ENCODE measurements around the gene NOTUM.

Gene NOTUM

GRCh38 chr17:82004517-82005455, 43.8 kb upstream of the NOTUM start:
- H4K91ac ChIP-seq (ENCODE audit: low read depth, low read length) = peak overlapping the region; percentile 98
- no CpG with 5 or more reads among the region's 41 CpGs for WGBS (ENCODE audit: extremely low coverage, insufficient coverage, insufficient read length)
- peak overlapping the region; percentile 75 for H3K4ac ChIP-seq (ENCODE audit: low read depth, low read length)
- H3K79me1 ChIP-seq (ENCODE audit: low read length) = peaks cover 27% of the 10 kb centered on the region
- H3K18ac ChIP-seq (ENCODE audit: low read length) = peak overlapping the region; percentile 87
- H2AFZ ChIP-seq (ENCODE audit: insufficient read depth, low read length, poor library complexity) = peak overlapping the region; percentile 38
- H3K4me1 ChIP-seq (ENCODE audit: control insufficient read depth in 1 of 2, insufficient read depth in 2 of 2, low read length in 2 of 2) = peaks cover 28 to 36% of the 10 kb centered on the region in 2 experiments
- no peaks in the 10 kb centered on the region for H3K27me3 ChIP-seq (ENCODE audit: insufficient read depth, low read length)
- H3K4me3 ChIP-seq (ENCODE audit: low read depth, low read length) = no peak overlapping the region
- H2AK5ac ChIP-seq (ENCODE audit: low read length) = peak overlapping the region; percentile 82
- no peak overlapping the region for H3K4me2 ChIP-seq (ENCODE audit: low read length)
- no peak for DNase-seq
- H3K23ac ChIP-seq (ENCODE audit: low read length) = no peak overlapping the region
- H3K9me3 ChIP-seq (ENCODE audit: insufficient read depth, low read depth, low read length) = peaks cover 5% of the 10 kb centered on the region
- H2BK5ac ChIP-seq (ENCODE audit: low read depth, low read length, poor library complexity) = peak overlapping the region; percentile 79
- peak overlapping the region; percentile 95 for H2BK120ac ChIP-seq (ENCODE audit: insufficient read depth, low read length, poor library complexity)
- peak overlapping the region; percentile 83 for H4K8ac ChIP-seq (ENCODE audit: low read depth, low read length)
- H4K12ac ChIP-seq (ENCODE audit: low read depth, low read length) = peak overlapping the region; percentile 10
- H3K9ac ChIP-seq (ENCODE audit: low read length) = no peak overlapping the region
- peak overlapping the region; percentile 96 for H2BK12ac ChIP-seq (ENCODE audit: low read length)
- H3K36me3 ChIP-seq (ENCODE audit: control insufficient read depth in 1 of 2, insufficient read depth in 2 of 2, low read length in 2 of 2) = peaks cover 0 to 3% of the 10 kb centered on the region in 2 experiments
- peak overlapping the region; percentile 90 for H3K27ac ChIP-seq (ENCODE audit: low read depth, low read length)
- peaks cover 6% of the 10 kb centered on the region for H3K79me2 ChIP-seq (ENCODE audit: control insufficient read depth, insufficient read depth, low read length, poor library complexity)
- peak overlapping the region; percentile 88 for H3K14ac ChIP-seq (ENCODE audit: low read length)

DNA sequence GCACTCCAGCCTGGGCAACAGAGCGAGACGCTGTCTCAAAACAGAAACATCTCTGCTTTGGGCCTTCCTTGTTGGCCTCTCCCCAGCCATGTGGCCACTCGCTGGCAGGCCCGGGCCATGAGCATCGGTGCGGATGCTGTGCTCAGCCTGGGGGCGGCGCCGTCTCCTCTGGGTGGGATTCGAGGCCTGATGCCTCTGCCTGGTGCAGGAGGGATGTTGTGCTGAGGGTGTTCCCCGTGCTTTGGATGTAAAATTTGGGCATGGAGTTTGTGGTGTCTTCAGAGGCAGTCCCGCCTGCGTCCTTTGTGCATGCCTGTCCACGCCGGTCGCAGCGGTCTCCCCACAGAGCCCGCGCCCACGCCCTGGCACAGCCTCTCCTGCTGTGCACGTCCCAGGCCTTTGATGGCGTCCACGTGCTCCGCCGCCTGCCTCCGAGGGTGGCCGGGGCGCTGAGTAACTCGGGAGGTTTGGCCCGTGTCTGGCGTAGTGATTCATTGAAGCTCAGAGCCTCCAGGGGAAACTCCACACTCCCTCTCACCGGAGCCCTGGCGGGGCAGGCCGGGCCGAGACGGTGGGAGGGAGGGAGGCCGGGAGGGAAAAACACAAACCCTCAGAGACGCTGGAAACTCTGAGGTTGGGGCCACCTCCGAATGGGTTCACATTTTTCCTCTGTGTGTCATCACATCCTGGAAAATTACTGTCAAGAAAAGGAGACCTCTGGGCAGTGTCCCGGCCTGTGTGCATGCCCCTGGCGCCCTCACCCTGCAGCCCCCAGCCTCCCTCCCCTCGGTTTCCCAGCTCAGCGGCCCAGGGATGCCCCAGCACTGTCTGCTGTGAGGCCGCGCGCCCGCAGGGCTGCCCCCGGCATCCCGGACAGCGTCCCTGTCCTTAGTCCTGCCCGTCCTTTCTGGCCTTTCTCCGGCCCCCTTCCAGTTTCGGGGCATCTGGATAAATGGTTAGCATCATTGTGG, 42.7 kb upstream of the NOTUM start:
- DNase-seq = peak; percentile 97
- Histone ChIP-seq H3K14ac (ENCODE audit: low read length) (peak overlapping the region; percentile 88), H2AFZ (ENCODE audit: insufficient read depth, low read length, poor library complexity) (peak overlapping the region; percentile 40), H2BK5ac (ENCODE audit: low read depth, low read length, poor library complexity) (peak overlapping the region; percentile 80), H2BK120ac (ENCODE audit: insufficient read depth, low read length, poor library complexity) (peak overlapping the region; percentile 95), H4K12ac (ENCODE audit: low read depth, low read length) (no peak overlapping the region), H2AK5ac (ENCODE audit: low read length) (peak overlapping the region; percentile 83), H3K4me1 (ENCODE audit: control insufficient read depth in 1 of 2, insufficient read depth in 2 of 2, low read length in 2 of 2) (peaks cover 28 to 38% of the 10 kb centered on the region in 2 experiments), H3K79me2 (ENCODE audit: control insufficient read depth, insufficient read depth, low read length, poor library complexity) (peaks cover 6% of the 10 kb centered on the region), H3K9ac (ENCODE audit: low read length) (no peak overlapping the region), H4K91ac (ENCODE audit: low read depth, low read length) (peak overlapping the region; percentile 98), H3K4me3 (ENCODE audit: low read depth, low read length) (no peak overlapping the region), H3K23ac (ENCODE audit: low read length) (no peak overlapping the region), H2BK12ac (ENCODE audit: low read length) (peak overlapping the region; percentile 96), H3K79me1 (ENCODE audit: low read length) (peaks cover 28% of the 10 kb centered on the region), H4K8ac (ENCODE audit: low read depth, low read length) (peak overlapping the region; percentile 83), H3K18ac (ENCODE audit: low read length) (peak overlapping the region; percentile 87), H3K36me3 (ENCODE audit: control insufficient read depth in 1 of 2, insufficient read depth in 2 of 2, low read length in 2 of 2) (no peaks in the 10 kb centered on the region), H3K9me3 (ENCODE audit: insufficient read depth, low read depth, low read length) (peaks cover 5% of the 10 kb centered on the region), H3K4ac (ENCODE audit: low read depth, low read length) (peak overlapping the region; percentile 75), H3K27ac (ENCODE audit: low read depth, low read length) (peak overlapping the region; percentile 90), H3K4me2 (ENCODE audit: low read length) (peak overlapping the region; percentile 35), H3K27me3 (ENCODE audit: insufficient read depth, low read length) (no peaks in the 10 kb centered on the region)
- no CpG with 5 or more reads among the region's 53 CpGs for WGBS (ENCODE audit: extremely low coverage, insufficient coverage, insufficient read length)

- Histone ChIP-seq H2BK120ac (ENCODE audit: insufficient read depth, low read length, poor library complexity) (no peak overlapping the region), H3K36me3 (ENCODE audit: control insufficient read depth in 1 of 2, insufficient read depth in 2 of 2, low read length in 2 of 2) (peaks cover 4% of the 10 kb centered on the region in 2 experiments), H3K4me2 (ENCODE audit: low read length) (no peak overlapping the region), H4K12ac (ENCODE audit: low read depth, low read length) (no peak overlapping the region), H3K4me3 (ENCODE audit: low read depth, low read length) (no peak overlapping the region), H3K27me3 (ENCODE audit: insufficient read depth, low read length) (no peaks in the 10 kb centered on the region), H3K9ac (ENCODE audit: low read length) (no peak overlapping the region), H3K14ac (ENCODE audit: low read length) (no peak overlapping the region), H3K9me3 (ENCODE audit: insufficient read depth, low read depth, low read length) (peaks cover 5% of the 10 kb centered on the region), H3K23ac (ENCODE audit: low read length) (no peak overlapping the region), H3K79me1 (ENCODE audit: low read length) (peaks cover 26% of the 10 kb centered on the region), H3K79me2 (ENCODE audit: control insufficient read depth, insufficient read depth, low read length, poor library complexity) (peaks cover 6% of the 10 kb centered on the region), H2AK5ac (ENCODE audit: low read length) (peak overlapping the region; percentile 60), H3K4me1 (ENCODE audit: control insufficient read depth in 1 of 2, insufficient read depth in 2 of 2, low read length in 2 of 2) (peaks cover 25 to 34% of the 10 kb centered on the region in 2 experiments), H2BK5ac (ENCODE audit: low read depth, low read length, poor library complexity) (no peak overlapping the region), H3K18ac (ENCODE audit: low read length) (no peak overlapping the region), H4K91ac (ENCODE audit: low read depth, low read length) (no peak overlapping the region), H2AFZ (ENCODE audit: insufficient read depth, low read length, poor library complexity) (no peak overlapping the region), H3K4ac (ENCODE audit: low read depth, low read length) (no peak overlapping the region), H2BK12ac (ENCODE audit: low read length) (peak overlapping the region; percentile 23), H3K27ac (ENCODE audit: low read depth, low read length) (no peak overlapping the region), H4K8ac (ENCODE audit: low read depth, low read length) (no peak overlapping the region)
- no CpG with 5 or more reads among the region's 17 CpGs for WGBS (ENCODE audit: extremely low coverage, insufficient coverage, insufficient read length)
- no peak for DNase-seq
These were observed 40.6 kb upstream of the NOTUM start for GRCh38 chr17:82001571-82002056.

All from trophoblast cell (in vitro differentiated cells and primary cell).